HepG2 (cell line): Measurements from ENCODE around the gene ADARB2. TPM values are rescaled to one million over a fixed set of nuclear protein-coding genes. Genes with fewer than 3 reads are reported as not detected.

Source experiments
- ATAC-seq: fragments of 200-7000 bp; cut with Tn5 transposase; 3 replicates; pipeline ENCODE4 v1.9.1; 2020; ENCODE audit warnings: mild to moderate bottlenecking, moderate library complexity
- BruUV-seq: library from RNA; stranded (reverse); fragments of 400-500 nt; replicated peaks from 2 replicates; lab custom pipeline; 2021; lab: Mats Ljungman, UMichigan
- CTCF ChIA-PET: fragments of 300-600 bp; formaldehyde crosslinking; extraction: SDS; loops from one replicate; lab custom pipeline; 2021; ENCODE audit warnings: low total read pairs, inconsistent platforms, low intra/inter-chr PET ratio; lab: Yijun Ruan, JAX
- POLR2A ChIA-PET: fragments of 350-600 bp; sonication (Branson Sonifier 250); formaldehyde crosslinking; loops from one replicate; lab custom pipeline; 2020; ENCODE audit warnings: antibody characterized with exemption, inconsistent platforms; lab: Yijun Ruan, JAX
- DNase-seq: peaks from one replicate; pipeline ENCODE4 v3.0.0-alpha.2; 2015; ENCODE audit warnings: low spot score
- FAIRE-seq: peaks from 3 replicates; lab custom pipeline; 2011; peaks lifted over from hg19 to GRCh38; lab: Jason Lieb, UNC
- H2AFZ ChIP-seq: one replicate; pipeline ENCODE4 v1.6.1; 2011; ENCODE audit warnings: low read length, inconsistent platforms
- H3K27ac ChIP-seq: fragments of 300-600 bp; 3 replicates; pipeline ENCODE4 v1.8.0; 2011; ENCODE audit warnings: mixed run types, mild to moderate bottlenecking, mixed read lengths, low read length, inconsistent platforms; ENCODE audit not compliant: insufficient read depth; ENCODE audit errors: extremely low read length
- H3K27me3 ChIP-seq, 2 experiments: fragments of 200-600 bp in 1 of 2; 2 replicates in 1 of 2; 3 replicates in 1 of 2; pipeline versions ENCODE4 v1.6.0 to v1.8.0; 2011; ENCODE audit warnings: low read length in 2 of 2, mild to moderate bottlenecking in 2 of 2, moderate library complexity in 2 of 2, inconsistent platforms in 1 of 2; ENCODE audit not compliant: insufficient read depth in 2 of 2, control insufficient read depth in 1 of 2
- H3K36me3 ChIP-seq, 2 experiments: fragments of 200-600 bp in 1 of 2; replicated peaks in 1 of 2; 2 replicates in 1 of 2; 3 replicates in 1 of 2; pipeline versions ENCODE4 v1.5.1 to v1.8.0; 2011; ENCODE audit warnings: low read length in 2 of 2, inconsistent platforms in 1 of 2; ENCODE audit not compliant: insufficient read depth in 2 of 2, control insufficient read depth in 1 of 2
- H3K4me1 ChIP-seq: 2 replicates; pipeline ENCODE4 v1.5.1; 2012; ENCODE audit warnings: low read length, inconsistent platforms; ENCODE audit not compliant: insufficient read depth
- H3K4me2 ChIP-seq: 2 replicates; pipeline ENCODE4 v1.6.0; 2011; ENCODE audit warnings: low read depth, low read length, inconsistent platforms
- H3K4me3 ChIP-seq, 3 experiments: fragments of 200-600 bp in 1 of 3; sonication (generic), shearing (Covaris generic) in 1 of 3; replicated peaks in 1 of 3; 2 replicates each; pipeline ENCODE4 v1.5.1; 2011 to 2016; ENCODE audit warnings: low read length in 3 of 3, inconsistent platforms in 2 of 3, low read depth in 2 of 3, mild to moderate bottlenecking in 2 of 3, control low read depth in 1 of 3, mixed read lengths in 1 of 3; ENCODE audit not compliant: insufficient read depth in 1 of 3
- H3K79me2 ChIP-seq: one replicate; pipeline ENCODE4 v1.6.1; 2011; ENCODE audit warnings: low read length, inconsistent platforms; ENCODE audit not compliant: insufficient read depth
- H3K9ac ChIP-seq: 2 replicates; pipeline ENCODE4 v1.6.0; 2011; ENCODE audit warnings: mild to moderate bottlenecking, low read depth, low read length, inconsistent platforms; ENCODE audit not compliant: insufficient read depth
- H3K9me3 ChIP-seq: 2 replicates; pipeline ENCODE4 v1.5.1; 2012; ENCODE audit warnings: mild to moderate bottlenecking, low read length
- H4K20me1 ChIP-seq: 2 replicates; pipeline ENCODE4 v1.6.0; 2011; ENCODE audit warnings: inconsistent platforms, mild to moderate bottlenecking, low read length, moderate library complexity; ENCODE audit not compliant: insufficient read depth
- ASH2L ChIP-seq: fragments of 300-600, 200-600 bp; sonication (generic); IDR thresholded peaks from 2 replicates; pipeline ENCODE4 v1.7.0; 2017; ENCODE audit warnings: low read depth, mild to moderate bottlenecking, moderate library complexity, mixed read lengths, low read length; ENCODE audit not compliant: insufficient read length
- CBX5 ChIP-seq: sonication (generic); formaldehyde crosslinking; IDR thresholded peaks from 2 replicates; pipeline ENCODE4 v1.4.0; 2020; ENCODE audit warnings: missing genetic modification reagents, borderline replicate concordance
- HNF4G ChIP-seq, 2 experiments: sonication (generic) in 1 of 2; formaldehyde crosslinking in 1 of 2; IDR thresholded peaks; 2 replicates each; pipeline versions ENCODE4 v1.4.0 to v1.6.1; 2011 to 2020; ENCODE audit warnings: borderline replicate concordance in 2 of 2, low read depth in 2 of 2, mild to moderate bottlenecking in 2 of 2, low read length in 1 of 2, missing genetic modification reagents in 1 of 2, moderate library complexity in 1 of 2
- HOXD1 ChIP-seq: sonication (generic); formaldehyde crosslinking; IDR thresholded peaks from 2 replicates; pipeline ENCODE4 v1.5.0; 2020; ENCODE audit warnings: missing genetic modification reagents
- RERE ChIP-seq: IDR thresholded peaks from 2 replicates; pipeline ENCODE4 v1.6.1; 2016; ENCODE audit warnings: low read depth, missing genetic modification reagents, missing compliant biosample characterization
- SRSF1 ChIP-seq: fragments of 200-400 bp; formaldehyde crosslinking; optimal IDR thresholded peaks from 2 replicates; pipeline ENCODE3; 2017; ENCODE audit warnings: mild to moderate bottlenecking, low read depth, low read length, moderate library complexity
- TBL1XR1 ChIP-seq: fragments of 150-350 bp; IDR thresholded peaks from 2 replicates; pipeline ENCODE4 v1.6.1; 2014; ENCODE audit warnings: borderline replicate concordance, low read length; ENCODE audit not compliant: partially characterized antibody
- ZBTB14 ChIP-seq: sonication (generic); formaldehyde crosslinking; IDR thresholded peaks from 2 replicates; pipeline ENCODE4 v1.4.0; 2020; ENCODE audit warnings: missing genetic modification reagents
- ZMAT3 ChIP-seq: sonication (generic); formaldehyde crosslinking; conservative IDR thresholded peaks from 2 replicates; pipeline ENCODE4 v1.7.0; 2021; ENCODE audit warnings: missing genetic modification reagents
- ZNF224 ChIP-seq: sonication (generic); formaldehyde crosslinking; IDR thresholded peaks from 2 replicates; pipeline ENCODE4 v1.5.0; 2020; ENCODE audit warnings: mild to moderate bottlenecking, missing genetic modification reagents
- ZNF362 ChIP-seq: sonication (generic); formaldehyde crosslinking; IDR thresholded peaks from 2 replicates; pipeline ENCODE4 v1.4.0; 2020; ENCODE audit warnings: missing genetic modification reagents, mild to moderate bottlenecking, borderline replicate concordance
- ZNF773 ChIP-seq: sonication (generic); formaldehyde crosslinking; IDR thresholded peaks from 2 replicates; pipeline ENCODE4 v1.4.0; 2020; ENCODE audit warnings: missing genetic modification reagents, borderline replicate concordance
- ZSCAN22 ChIP-seq: sonication (generic); formaldehyde crosslinking; IDR thresholded peaks from 2 replicates; pipeline ENCODE4 v1.4.0; 2020; ENCODE audit warnings: mild to moderate bottlenecking, missing genetic modification reagents
- ZSCAN30 ChIP-seq: sonication (generic); formaldehyde crosslinking; IDR thresholded peaks from 2 replicates; pipeline ENCODE4 v1.5.0; 2020; ENCODE audit warnings: mild to moderate bottlenecking, missing genetic modification reagents
- WGBS: methylation state at CpG from one replicate; pipeline ENCODE4 v1.1.6; 2017; ENCODE audit warnings: low lambda C conversion rate; 5-methylcytosine and 5-hydroxymethylcytosine counted together
- in situ Hi-C: cut with HindIII; loops from 2 replicates; pipeline ENCODE4 v1.10.0; 2017; ENCODE audit warnings: low pct_unique_long_range_greater_than_20kb; ENCODE audit not compliant: extremely low pct_ligation_motif_present
- intact Hi-C: fragments of 100-400 bp; cut with micrococcal nuclease; formaldehyde crosslinking; loops from one replicate; pipeline ENCODE4 v1.10.0; 2022; ENCODE audit not compliant: unreplicated experiment
- polyA plus RNA-seq, 8 experiments: library from polyadenylated mRNA; depleted of rRNA in 3 of 8; stranded (reverse) in 7 of 8; unstranded in 1 of 8; fragments of >200 nt; fragmentation: Illumina TruSeq in 4 of 8; extraction: Trizol in 4 of 8; gene quantifications; 2 replicates each; pipeline versions ENCODE4 v1.2.1 to v1.2.3, GENCODE V29; 2011 to 2016; ENCODE audit warnings: low read depth in 4 of 8, missing spikeins in 1 of 8, mixed read lengths in 1 of 8; ENCODE audit not compliant: insufficient read depth in 1 of 8
- total RNA-seq, 5 experiments: library from RNA; depleted of rRNA; stranded (reverse); fragments of >200 nt; fragmentation: Illumina TruSeq; extraction: Trizol; gene quantifications; 2 replicates each; pipeline ENCODE4 v1.2.3, GENCODE V29; 2016; ENCODE audit warnings: low read depth in 1 of 5
- TF ChIP-seq, protein P1 (sequence below): sonication (generic); formaldehyde crosslinking; IDR thresholded peaks from 2 replicates; pipeline ENCODE4 v1.5.0; 2020; ENCODE audit warnings: missing genetic modification reagents, mild to moderate bottlenecking, borderline replicate concordance

Gene ADARB2
- total and polyA plus RNA-seq, 2 of the 13 experiments (the other 11 are each of a cell fraction or from before 2014, with no cell fraction given), result not detected

GRCh38 chr10:1679821-1680650 lies 57.3 kb downstream of the ADARB2 start:
- ChIA-PET CTCF (no interaction called here), POLR2A (no interaction called here)
- ATAC-seq (no peak), FAIRE-seq (no peak), DNase-seq (no peak)
- Histone ChIP-seq H4K20me1 (no peaks in the 10 kb centered on the region), H3K9ac (no peak overlapping the region), H3K36me3 (no peaks in the 10 kb centered on the region), H3K27me3 (peaks cover 4 to 60% of the 10 kb centered on the region in 2 experiments; a peak in 4 of 5 replicates), H3K9me3 (no peaks in the 10 kb centered on the region), H3K4me3 (no peak overlapping the region), H3K4me1 (no peaks in the 10 kb centered on the region), H3K4me2 (no peak overlapping the region), H2AFZ (no peak overlapping the region), H3K27ac (no peak overlapping the region), H3K79me2 (no peaks in the 10 kb centered on the region)
- intact Hi-C loops (no loop called here), in situ Hi-C loops (no loop called here)
- no TSS peak for BruUV-seq
- 17% methylated on average over 12 of the region's 13 CpGs for WGBS
- TF ChIP-seq ZSCAN30 (CRISPR knock-in tag), result no peak
- TF ChIP-seq HOXD1, result no peak
- TF ChIP-seq ZNF362, result no peak
- TF ChIP-seq CBX5, result no peak
- no peak for TF ChIP-seq ZNF224
- no peak for TF ChIP-seq RERE (CRISPR knock-in tag)
- TF ChIP-seq HNF4G (IDR thresholded peaks at IDR 0.05; ENCODE audit: borderline replicate concordance, low read depth, low read length), result no peak
- TF ChIP-seq HNF4G (CRISPR knock-in tag; IDR thresholded peaks at IDR 0.05; ENCODE audit: borderline replicate concordance, low read depth), result no peak
- no peak for TF ChIP-seq ZMAT3
- TF ChIP-seq, protein P1, sequence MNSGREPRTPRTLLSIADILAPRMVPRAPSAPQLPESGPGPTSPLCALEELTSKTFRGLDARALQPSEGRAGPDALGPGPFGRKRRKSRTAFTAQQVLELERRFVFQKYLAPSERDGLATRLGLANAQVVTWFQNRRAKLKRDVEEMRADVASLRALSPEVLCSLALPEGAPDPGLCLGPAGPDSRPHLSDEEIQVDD, result no peak
- no peak for TF ChIP-seq SRSF1
- no peak for TF ChIP-seq ZSCAN22 (CRISPR knock-in tag)
- TF ChIP-seq TBL1XR1, result no peak
- no peak for TF ChIP-seq ZBTB14
- TF ChIP-seq ASH2L, result no peak
- TF ChIP-seq ZNF773 (CRISPR knock-in tag), result no peak
